ENCODE data around the gene UNC119B. TPM values are rescaled to one million over a fixed set of nuclear protein-coding genes. Genes with fewer than 3 reads are reported as not detected.
A peak's percentile ranks its signal among the peaks of the same experiment; 100 is the strongest.

Gene UNC119B
- total RNA-seq, 1 experiment from 2014 or later, result 51.5 TPM

DNA sequence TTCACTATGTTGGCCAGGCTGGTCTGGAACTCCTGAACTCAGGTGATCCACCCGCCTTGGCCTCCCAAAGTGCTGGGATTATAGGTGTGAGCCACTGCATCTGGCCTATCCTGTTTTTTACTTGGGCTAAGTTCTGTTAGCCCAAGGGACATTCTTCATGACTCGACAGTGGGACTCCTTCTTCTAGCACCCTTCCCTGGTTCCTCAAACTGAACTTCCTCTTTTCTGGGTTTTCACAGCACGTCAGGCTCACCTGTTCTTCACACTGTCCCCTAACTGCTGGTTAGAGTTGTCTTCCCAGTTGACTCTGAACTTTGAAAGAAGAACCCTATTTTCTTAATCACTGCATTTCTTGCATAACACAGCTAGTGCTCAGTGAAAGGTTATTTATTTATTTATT, 47.4 kb upstream of the UNC119B start:
- Histone ChIP-seq H3K56ac (ENCODE audit: insufficient read length, low read depth, low read length) (no peak overlapping the region), H4K20me1 (ENCODE audit: control insufficient read depth, insufficient read depth, insufficient read length) (no peaks in the 10 kb centered on the region), H2BK120ac (ENCODE audit: low read depth, low read length, poor library complexity, severe bottlenecking) (no peak overlapping the region), H4K8ac (replicated peaks; ENCODE audit: insufficient read length, low read depth, low read length) (no peak overlapping the region), H2BK5ac (ENCODE audit: insufficient read length, low read length) (no peak overlapping the region), H3K18ac (ENCODE audit: insufficient read length, low read depth, low read length) (no peak overlapping the region), H2AK5ac (ENCODE audit: insufficient read length, low read length) (no peak overlapping the region), H4K5ac (ENCODE audit: insufficient read length, low read depth, low read length) (no peak overlapping the region), H3K4ac (ENCODE audit: low read depth, low read length) (no peak overlapping the region), H2AFZ (ENCODE audit: low read length) (no peak overlapping the region), H3K27ac (ENCODE audit: insufficient read length, low read depth, low read length) (no peak overlapping the region), H4K91ac (ENCODE audit: insufficient read length, low read depth, low read length) (no peak overlapping the region), H3K4me1 (ENCODE audit: insufficient read depth, low read length) (no peaks in the 10 kb centered on the region), H3K4me2 (ENCODE audit: insufficient read depth, insufficient read length, low read length) (no peak overlapping the region), H3K79me1 (ENCODE audit: insufficient read depth, low read depth, low read length, poor library complexity, severe bottlenecking) (no peaks in the 10 kb centered on the region), H3K79me2 (ENCODE audit: insufficient read depth, low read length) (no peaks in the 10 kb centered on the region), H2BK20ac (ENCODE audit: low read depth, low read length, poor library complexity, severe bottlenecking) (no peak overlapping the region), H2BK12ac (ENCODE audit: insufficient read length, low read depth, low read length) (no peak overlapping the region), H3K23me2 (ENCODE audit: insufficient read length, low read depth, low read length, poor library complexity, severe bottlenecking) (no peaks in the 10 kb centered on the region), H3K27me3 (ENCODE audit: insufficient read depth, low read length) (no peaks in the 10 kb centered on the region), H3K23ac (ENCODE audit: insufficient read length, low read depth, low read length) (no peak overlapping the region), H3K9ac (ENCODE audit: extremely low read depth, insufficient read length, low read length) (no peak overlapping the region), H2BK15ac (ENCODE audit: low read depth, low read length) (no peak overlapping the region), H3K14ac (ENCODE audit: insufficient read depth, low read length) (no peak overlapping the region), H3T11ph (ENCODE audit: low read length) (no peak overlapping the region), H3K9me3 (ENCODE audit: control insufficient read depth, low read depth, low read length) (no peaks in the 10 kb centered on the region)
- Mint-ChIP-seq H3K27ac (0 out of 7 replicates have a peak overlapping the region, but pooled peaks of 1 of the 3 experiments have one; percentile 30), H3K9me3 (no peaks in the 10 kb centered on the region), H3K4me1 (peaks cover 9 to 12% of the 10 kb centered on the region in 2 experiments), H3K36me3 (ENCODE audit: insufficient read depth in 1 of 3, low read depth in 3 of 3) (no peaks in the 10 kb centered on the region; a peak in 2 of 7 replicates), H3K4me3 (no peak overlapping the region), H3K27me3 (ENCODE audit: low read depth) (no peaks in the 10 kb centered on the region; the same call in 1 of the 2 replicates)
- TF ChIP-seq, protein P1, sequence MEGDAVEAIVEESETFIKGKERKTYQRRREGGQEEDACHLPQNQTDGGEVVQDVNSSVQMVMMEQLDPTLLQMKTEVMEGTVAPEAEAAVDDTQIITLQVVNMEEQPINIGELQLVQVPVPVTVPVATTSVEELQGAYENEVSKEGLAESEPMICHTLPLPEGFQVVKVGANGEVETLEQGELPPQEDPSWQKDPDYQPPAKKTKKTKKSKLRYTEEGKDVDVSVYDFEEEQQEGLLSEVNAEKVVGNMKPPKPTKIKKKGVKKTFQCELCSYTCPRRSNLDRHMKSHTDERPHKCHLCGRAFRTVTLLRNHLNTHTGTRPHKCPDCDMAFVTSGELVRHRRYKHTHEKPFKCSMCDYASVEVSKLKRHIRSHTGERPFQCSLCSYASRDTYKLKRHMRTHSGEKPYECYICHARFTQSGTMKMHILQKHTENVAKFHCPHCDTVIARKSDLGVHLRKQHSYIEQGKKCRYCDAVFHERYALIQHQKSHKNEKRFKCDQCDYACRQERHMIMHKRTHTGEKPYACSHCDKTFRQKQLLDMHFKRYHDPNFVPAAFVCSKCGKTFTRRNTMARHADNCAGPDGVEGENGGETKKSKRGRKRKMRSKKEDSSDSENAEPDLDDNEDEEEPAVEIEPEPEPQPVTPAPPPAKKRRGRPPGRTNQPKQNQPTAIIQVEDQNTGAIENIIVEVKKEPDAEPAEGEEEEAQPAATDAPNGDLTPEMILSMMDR (conservative IDR thresholded peaks at IDR 0.05), result no peak
- no CpG with 5 or more reads among the region's 3 CpGs for WGBS (ENCODE audit: extremely low coverage, insufficient read length, low lambda C conversion rate)
- no peak for DNase-seq
